DLD1 (cell line): ENCODE measurements around the gene FAM163B.
"Not testable (repeated sequence)": the region's sequence is repeated elsewhere in the genome, so short reads cannot be mapped to it uniquely, and the experiment has no call there.

Source experiments
- in situ Hi-C: cut with HindIII; loops from 2 replicates; pipeline ENCODE4 v1.10.0; 2017; ENCODE audit warnings: low sequenced_read_pairs

The FAM163B gene

DNA sequence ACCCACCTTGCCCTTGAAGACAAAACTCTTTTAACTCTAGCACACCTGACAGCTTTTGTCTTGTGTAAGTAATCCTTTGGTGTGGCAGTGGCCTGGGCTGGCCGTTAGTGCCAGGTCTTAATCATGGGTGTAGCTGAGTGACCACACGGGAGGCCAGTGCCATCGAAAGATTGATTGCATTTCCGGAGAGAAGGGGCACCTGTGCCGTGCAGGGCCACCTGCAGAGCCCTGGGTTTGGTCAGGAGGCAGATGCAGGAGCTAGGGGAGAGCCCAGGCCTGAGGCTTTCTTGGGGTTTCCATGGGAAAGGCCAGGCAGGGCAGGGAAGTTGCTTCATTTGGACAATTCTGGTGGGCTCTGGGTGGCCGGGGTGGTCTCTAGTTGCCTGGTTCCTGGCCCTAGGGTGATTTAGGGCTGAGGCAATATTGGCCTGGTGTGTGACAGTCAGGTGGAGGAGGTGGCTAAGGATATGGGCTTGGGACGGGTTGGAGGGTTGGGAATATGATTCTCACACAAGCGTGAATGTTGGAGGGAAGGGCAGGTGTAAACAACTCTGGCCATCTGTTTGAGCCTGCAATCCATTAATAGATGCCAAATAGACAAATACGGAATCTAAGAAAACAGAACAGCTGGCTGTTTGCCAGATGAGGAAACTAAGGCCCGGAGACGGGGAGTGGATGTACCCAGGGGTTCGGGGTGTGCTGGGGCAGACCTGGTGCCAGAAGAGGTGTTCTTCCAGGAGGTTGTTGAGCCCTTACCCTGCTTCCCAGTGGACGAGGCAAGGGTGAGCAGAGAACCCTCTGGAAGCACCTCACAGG is 31.6 kb upstream of the FAM163B start:
- in situ Hi-C loops: no loop called here

GRCh38 chr9:133640160-133640559 is 31.0 kb upstream of the FAM163B start:
- in situ Hi-C loops: no loop called here

DNA sequence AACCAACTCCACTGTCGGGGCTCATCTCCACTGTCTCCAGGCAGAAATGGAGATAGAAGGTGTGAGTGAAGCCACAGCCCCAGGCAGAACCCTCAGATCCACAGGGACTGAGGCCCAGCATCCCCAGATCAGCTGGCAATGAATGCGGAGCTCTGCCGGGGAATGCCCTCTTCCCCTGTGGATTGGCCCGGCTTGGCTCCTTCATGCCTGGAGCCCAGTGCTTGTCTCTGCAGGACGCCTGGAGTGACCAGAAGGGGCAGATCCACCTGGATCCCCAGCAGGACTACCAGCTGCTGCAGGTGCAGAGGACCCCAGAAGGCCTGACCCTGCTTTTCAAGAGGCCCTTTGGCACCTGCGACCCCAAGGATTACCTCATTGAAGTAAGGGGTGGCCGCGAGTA is 30.4 kb upstream of the FAM163B start:
- in situ Hi-C loops: no loop called here

GRCh38 chr9:133638711-133639110 is 29.5 kb upstream of the FAM163B start:
- in situ Hi-C loops: no loop called here

GRCh38 chr9:133638076-133638475 is 28.9 kb upstream of the FAM163B start:
- in situ Hi-C loops: no loop called here

DNA sequence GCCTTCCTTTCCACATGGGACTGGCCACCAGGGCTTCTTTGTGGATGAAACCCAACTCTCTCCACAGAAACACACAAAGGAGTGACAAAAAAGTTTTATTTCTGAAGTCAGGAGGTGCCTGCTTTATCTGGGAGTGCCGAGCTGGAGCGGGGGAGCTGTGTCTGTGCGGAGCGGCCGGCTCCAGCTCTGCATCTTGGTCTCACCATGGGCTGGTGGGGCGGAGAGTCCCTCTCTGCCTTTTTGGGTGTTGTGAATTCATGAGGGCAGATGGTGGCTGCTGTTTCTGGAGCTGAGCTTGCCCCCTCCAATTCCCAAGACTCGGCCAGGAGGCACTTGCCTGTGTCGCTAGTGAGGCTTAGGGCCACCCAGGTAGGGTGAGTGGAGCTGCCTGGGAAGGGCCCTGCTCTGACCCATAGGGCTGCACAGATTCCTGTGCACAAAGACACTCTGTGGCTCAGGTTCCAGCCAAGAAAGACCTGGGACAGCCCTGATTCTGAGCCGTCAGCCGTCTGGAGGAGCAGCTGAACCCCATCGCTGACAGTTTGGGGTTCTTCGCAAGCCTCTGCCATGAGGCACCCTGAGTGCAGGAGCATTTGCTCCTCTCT is 28.4 kb upstream of the FAM163B start:
- in situ Hi-C loops: no loop called here

DNA sequence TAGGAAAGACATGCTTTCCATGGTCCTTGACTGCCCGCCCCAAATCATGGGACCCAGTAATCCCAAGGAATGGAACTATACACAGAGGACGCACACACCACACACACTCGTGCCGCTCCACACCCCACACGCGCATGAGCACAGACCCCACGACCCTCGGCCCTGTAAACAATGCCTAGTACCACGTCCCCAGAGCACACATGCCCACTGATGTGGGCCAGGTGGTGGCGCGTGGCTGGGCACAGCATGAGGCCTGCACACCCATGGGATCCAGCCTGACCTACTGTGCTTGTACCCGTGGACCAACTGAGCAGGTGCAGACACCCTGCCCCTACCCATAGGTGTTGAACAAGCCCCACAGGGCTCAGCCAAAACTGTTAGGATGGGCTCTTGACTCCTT is 27.7 kb upstream of the FAM163B start:
- in situ Hi-C loops: no loop called here

- in situ Hi-C loops: no loop called here
Observed at GRCh38 chr9:133635533-133636531, 26.6 kb upstream of the FAM163B start, which contains the start of gene DBH. TSS of gene DBH (plus strand) at chr9:133636363. CDS start at chr9:133636372, 9 bp downstream.

- in situ Hi-C loops: no loop called here
Observed at GRCh38 chr9:133635098-133635497, 25.9 kb upstream of the FAM163B start.

DNA sequence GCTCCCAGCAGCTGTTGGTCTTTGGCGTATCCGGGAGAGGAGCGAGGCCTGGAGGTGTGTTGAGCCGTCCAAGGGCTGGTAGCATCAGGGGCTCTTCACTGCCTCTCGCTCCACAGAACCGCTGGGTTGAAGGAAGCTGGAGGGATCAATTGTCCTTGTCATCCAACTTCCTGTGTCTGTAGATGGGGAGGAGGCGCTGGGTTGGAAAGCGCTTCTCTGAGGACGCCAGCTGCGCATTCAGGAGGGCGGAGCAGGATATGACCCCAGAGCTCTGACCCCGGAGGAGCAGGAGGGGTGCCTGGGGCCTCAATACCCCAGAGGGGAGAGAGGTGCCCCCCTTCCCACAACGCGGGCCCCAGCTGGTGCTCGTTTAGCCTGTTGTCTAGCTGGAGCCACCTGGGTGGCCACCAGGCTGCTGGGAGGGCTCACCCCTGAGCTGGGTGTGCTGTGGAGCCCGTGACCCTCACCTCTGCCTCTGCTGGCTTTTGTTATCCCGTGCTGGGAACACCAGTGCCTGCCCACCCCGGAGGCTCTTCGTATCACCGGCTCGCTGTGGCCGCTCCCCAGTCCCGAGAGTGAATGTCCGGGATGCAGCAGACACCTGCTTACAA is 25.0 kb upstream of the FAM163B start:
- in situ Hi-C loops: no loop called here

- in situ Hi-C loops: no loop called here
Observed at GRCh38 chr9:133633681-133634080, 24.5 kb upstream of the FAM163B start.

GRCh38 chr9:133632806-133633680 is 23.9 kb upstream of the FAM163B start:
- in situ Hi-C loops: no loop called here

GRCh38 chr9:133631111-133631510 is 21.9 kb upstream of the FAM163B start:
- in situ Hi-C loops: no loop called here

GRCh38 chr9:133629221-133630110 is 20.3 kb upstream of the FAM163B start:
- in situ Hi-C loops: no loop called here

DNA sequence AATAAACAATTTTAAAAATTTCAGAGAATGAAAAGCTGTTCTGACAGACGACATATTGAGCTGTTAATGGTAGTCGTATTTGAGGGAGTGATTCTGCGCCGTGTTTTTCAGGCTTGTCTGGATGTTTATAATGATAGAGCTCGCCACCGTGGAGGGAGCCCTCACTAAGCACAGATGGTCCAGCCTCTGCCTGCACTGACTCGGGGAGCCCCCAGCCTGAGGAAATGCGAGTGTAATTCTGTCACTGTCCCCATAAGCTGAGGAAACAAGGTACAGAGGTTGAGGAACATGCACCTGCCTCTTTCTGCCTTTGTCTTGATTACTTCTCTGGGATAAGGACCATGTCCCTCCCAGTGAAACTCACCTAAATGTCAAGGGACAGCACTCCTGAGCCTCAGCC is 19.6 kb upstream of the FAM163B start:
- in situ Hi-C loops: no loop called here

GRCh38 chr9:133627341-133627740 is 18.2 kb upstream of the FAM163B start:
- in situ Hi-C loops: no loop called here

DNA sequence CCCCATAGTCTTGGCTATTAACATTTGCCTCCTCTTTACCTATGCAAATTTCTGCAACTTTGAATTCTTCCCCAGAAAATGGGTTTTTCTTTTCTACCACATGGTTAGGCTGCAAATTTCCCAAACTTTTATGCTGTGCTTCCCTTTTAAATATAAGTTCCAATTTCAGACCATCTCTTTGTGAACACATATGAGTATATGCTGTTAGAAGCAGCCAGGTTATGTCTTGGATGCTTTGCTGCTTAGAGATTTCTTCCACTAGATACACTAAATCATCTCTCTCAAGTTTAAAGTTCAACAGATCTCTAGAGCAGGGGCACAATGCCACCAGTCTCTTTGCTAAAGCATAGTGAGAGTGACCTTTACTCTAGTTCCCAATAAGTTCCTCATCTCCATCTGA is 16.8 kb upstream of the FAM163B start:
- in situ Hi-C loops: not testable (repeated sequence)

GRCh38 chr9:133622555-133622954 is 13.4 kb upstream of the FAM163B start:
- in situ Hi-C loops: no loop called here

- in situ Hi-C loops: no loop called here
Observed at GRCh38 chr9:133621725-133622267, 12.6 kb upstream of the FAM163B start.
